Hepatocyte (in vitro differentiated cells): Measurements from ENCODE around the gene ZNF586.

ENCODE experiments used
- EZH2 ChIP-seq: fragments of 200-600 bp; sonication (generic); IDR thresholded peaks from 2 replicates; pipeline ENCODE4 v1.6.1; 2016; ENCODE audit warnings: antibody characterized with exemption, mild to moderate bottlenecking, borderline replicate concordance
- EZH2phosphoT487 ChIP-seq: fragments of 200-600 bp; sonication (generic); IDR thresholded peaks from one replicate; pipeline ENCODE4 v1.6.1; 2018; ENCODE audit warnings: antibody characterized with exemption, mild to moderate bottlenecking, low read depth, moderate library complexity; ENCODE audit not compliant: unreplicated experiment, severe bottlenecking
- TF ChIP-seq, protein P1 (sequence below): fragments of 200-600 bp; sonication (generic); IDR thresholded peaks from 2 replicates; pipeline ENCODE4 v1.5.1; 2016; ENCODE audit warnings: antibody characterized with exemption, mild to moderate bottlenecking; ENCODE audit not compliant: poor library complexity

DNA sequence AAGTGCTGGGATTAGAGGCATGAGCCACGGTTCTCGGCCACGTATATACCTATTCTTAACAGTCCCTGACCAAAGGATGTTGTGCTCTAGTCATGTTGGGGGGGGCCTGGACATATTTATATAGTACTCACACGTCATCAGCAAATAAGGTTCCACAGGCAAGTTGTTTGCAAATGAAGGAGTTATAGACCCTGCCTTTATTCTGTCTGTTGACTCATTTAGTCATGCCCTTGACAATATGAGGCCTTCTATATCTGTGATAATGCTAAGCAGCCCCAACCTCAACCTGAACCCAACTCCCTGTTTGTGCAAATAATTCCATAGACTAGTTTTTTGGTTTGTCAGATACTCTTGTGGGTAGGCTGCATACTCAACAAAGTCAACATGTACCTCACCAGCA is 8.9 kb downstream of the ZNF586 start:
- no peak for TF ChIP-seq EZH2phosphoT487
- no peak for TF ChIP-seq EZH2
- TF ChIP-seq, protein P1, sequence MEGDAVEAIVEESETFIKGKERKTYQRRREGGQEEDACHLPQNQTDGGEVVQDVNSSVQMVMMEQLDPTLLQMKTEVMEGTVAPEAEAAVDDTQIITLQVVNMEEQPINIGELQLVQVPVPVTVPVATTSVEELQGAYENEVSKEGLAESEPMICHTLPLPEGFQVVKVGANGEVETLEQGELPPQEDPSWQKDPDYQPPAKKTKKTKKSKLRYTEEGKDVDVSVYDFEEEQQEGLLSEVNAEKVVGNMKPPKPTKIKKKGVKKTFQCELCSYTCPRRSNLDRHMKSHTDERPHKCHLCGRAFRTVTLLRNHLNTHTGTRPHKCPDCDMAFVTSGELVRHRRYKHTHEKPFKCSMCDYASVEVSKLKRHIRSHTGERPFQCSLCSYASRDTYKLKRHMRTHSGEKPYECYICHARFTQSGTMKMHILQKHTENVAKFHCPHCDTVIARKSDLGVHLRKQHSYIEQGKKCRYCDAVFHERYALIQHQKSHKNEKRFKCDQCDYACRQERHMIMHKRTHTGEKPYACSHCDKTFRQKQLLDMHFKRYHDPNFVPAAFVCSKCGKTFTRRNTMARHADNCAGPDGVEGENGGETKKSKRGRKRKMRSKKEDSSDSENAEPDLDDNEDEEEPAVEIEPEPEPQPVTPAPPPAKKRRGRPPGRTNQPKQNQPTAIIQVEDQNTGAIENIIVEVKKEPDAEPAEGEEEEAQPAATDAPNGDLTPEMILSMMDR: no peak
